GM23248 (cell line): ENCODE data around the gene MTCL1. TPM values are rescaled to one million over a fixed set of nuclear protein-coding genes. Genes with fewer than 3 reads are reported as not detected.

Experiments
- DNase-seq: peaks from one replicate; pipeline ENCODE4 v3.0.0-alpha.2; 2015
- H2AFZ ChIP-seq: fragments of 200-600 bp; sonication (generic); 2 replicates; pipeline ENCODE4 v1.6.1; 2016; ENCODE audit warnings: antibody characterized with exemption
- H3F3A ChIP-seq: fragments of 200-600 bp; sonication (generic); 2 replicates; pipeline ENCODE4 v1.6.1; 2016; ENCODE audit warnings: mild to moderate bottlenecking, antibody characterized with exemption, mixed run types; ENCODE audit not compliant: insufficient read depth
- H3K27ac ChIP-seq: fragments of 200-600 bp; sonication (generic); 2 replicates; pipeline ENCODE4 v1.5.1; 2016; ENCODE audit warnings: mild to moderate bottlenecking
- H3K27me3 ChIP-seq: fragments of 200-600 bp; sonication (generic); replicated peaks from 2 replicates; pipeline ENCODE4 v1.6.1; 2016; ENCODE audit warnings: mild to moderate bottlenecking; ENCODE audit not compliant: insufficient read depth
- H3K36me3 ChIP-seq: fragments of 200-600 bp; sonication (generic); 2 replicates; pipeline ENCODE4 v1.6.1; 2016; ENCODE audit warnings: low read depth, mild to moderate bottlenecking
- H3K4me1 ChIP-seq: fragments of 200-600 bp; sonication (generic); 2 replicates; pipeline ENCODE4 v1.6.1; 2016; ENCODE audit warnings: mild to moderate bottlenecking; ENCODE audit not compliant: insufficient read depth
- H3K4me2 ChIP-seq: fragments of 200-600 bp; sonication (generic); one replicate; pipeline ENCODE4 v1.6.1; 2016; ENCODE audit warnings: mild to moderate bottlenecking; ENCODE audit not compliant: unreplicated experiment
- H3K4me3 ChIP-seq: fragments of 200-600 bp; sonication (generic); 2 replicates; pipeline ENCODE4 v1.5.1; 2016; ENCODE audit warnings: mild to moderate bottlenecking
- H3K79me2 ChIP-seq: fragments of 200-600 bp; sonication (generic); 2 replicates; pipeline ENCODE4 v1.6.1; 2016; ENCODE audit warnings: mild to moderate bottlenecking; ENCODE audit not compliant: insufficient read depth
- H3K9ac ChIP-seq: fragments of 200-600 bp; sonication (generic); 2 replicates; pipeline ENCODE4 v1.6.1; 2016; ENCODE audit warnings: mild to moderate bottlenecking
- H3K9me2 ChIP-seq: fragments of 200-600 bp; sonication (generic); 2 replicates; pipeline ENCODE4 v1.6.1; 2016; ENCODE audit warnings: mixed run types, mild to moderate bottlenecking, moderate library complexity; ENCODE audit not compliant: insufficient read depth
- H3K9me3 ChIP-seq: fragments of 200-600 bp; sonication (generic); one replicate; pipeline ENCODE4 v1.6.1; 2017; ENCODE audit warnings: low read depth
- H4K20me1 ChIP-seq: fragments of 200-600 bp; sonication (generic); 2 replicates; pipeline ENCODE4 v1.6.0; 2016; ENCODE audit not compliant: insufficient read depth
- EZH2 ChIP-seq: fragments of 200-600 bp; sonication (generic); IDR thresholded peaks from 2 replicates; pipeline ENCODE4 v1.6.1; 2018; ENCODE audit warnings: antibody characterized with exemption, mild to moderate bottlenecking; ENCODE audit not compliant: insufficient read depth, poor library complexity, severe bottlenecking
- EZH2phosphoT487 ChIP-seq: fragments of 200-600 bp; sonication (generic); IDR thresholded peaks from 2 replicates; pipeline ENCODE4 v1.6.1; 2018; ENCODE audit warnings: antibody characterized with exemption, moderate library complexity, mild to moderate bottlenecking, low read depth; ENCODE audit not compliant: insufficient read depth
- WGBS, 2 experiments: methylation state at CpG; one replicate each; pipeline ENCODE4 v1.1.6; 2015 to 2017; ENCODE audit warnings: low lambda C conversion rate in 2 of 2, low coverage in 1 of 2; ENCODE audit errors: missing lambda C conversion rate in 2 of 2; 5-methylcytosine and 5-hydroxymethylcytosine counted together
- in situ Hi-C: fragments of 300-500 bp; cut with MboI; formaldehyde crosslinking; loops from 2 replicates; pipeline ENCODE4 v1.15.0; 2020
- polyA plus RNA-seq: library from polyadenylated mRNA; unstranded; fragments of >200 nt; fragmentation: Nextera tagmentation; extraction: Ambion mirVana; gene quantifications from 2 replicates; pipeline ENCODE4 v1.2.1, GENCODE V29; 2016
- total RNA-seq: library from RNA; depleted of rRNA; stranded (reverse); fragments of >200 nt; shearing (Covaris generic); gene quantifications from 2 replicates; pipeline ENCODE4 v1.2.3, GENCODE V29; 2014

Gene MTCL1
- total and polyA plus RNA-seq, 2 experiments from 2014 or later = 10.3 to 36.9 TPM

- H3F3A ChIP-seq = no peaks in the 10 kb centered on the region
- H3K36me3 ChIP-seq = no peaks in the 10 kb centered on the region
- H3K4me1 ChIP-seq = no peaks in the 10 kb centered on the region; the same call in 1 of the 2 replicates
- H3K9me2 ChIP-seq = no peaks in the 10 kb centered on the region
- no peaks in the 10 kb centered on the region for H3K27me3 ChIP-seq
- no peak for DNase-seq
- no peak for TF ChIP-seq EZH2phosphoT487
- no peak for TF ChIP-seq EZH2
- H3K27ac ChIP-seq = no peak overlapping the region
- H3K9ac ChIP-seq = no peak overlapping the region
- H2AFZ ChIP-seq = no peak overlapping the region
- no peak overlapping the region for H3K4me3 ChIP-seq
- WGBS, 2 experiments = 94 to 95% methylated on average over 31 of the region's 31 CpGs
- H4K20me1 ChIP-seq = no peaks in the 10 kb centered on the region
- H3K4me2 ChIP-seq = no peak overlapping the region
- H3K79me2 ChIP-seq = no peaks in the 10 kb centered on the region
- H3K9me3 ChIP-seq = no peaks in the 10 kb centered on the region
- in situ Hi-C loops = loop anchor here (10.0 kb wide), 1 partner anchor 396 kb away; no protein-coding TSS in a partner anchor
Measured at GRCh38 chr18:8658858-8659485, 46.4 kb upstream of the MTCL1 start.

- H3K9ac ChIP-seq = no peak overlapping the region
- H3K9me3 ChIP-seq = no peaks in the 10 kb centered on the region
- H3K36me3 ChIP-seq = no peaks in the 10 kb centered on the region
- 88 to 91% methylated on average over 29 to 36 of the region's 36 CpGs for WGBS, 2 experiments
- no peaks in the 10 kb centered on the region for H3K9me2 ChIP-seq
- H3K27ac ChIP-seq = no peak overlapping the region
- H2AFZ ChIP-seq = no peak overlapping the region
- no peaks in the 10 kb centered on the region for H4K20me1 ChIP-seq
- no peaks in the 10 kb centered on the region; the same call in 1 of the 2 replicates for H3K4me1 ChIP-seq
- in situ Hi-C loops = loop anchor here (10.0 kb wide), 1 partner anchor 395 kb away; no protein-coding TSS in a partner anchor
- DNase-seq = no peak
- no peak overlapping the region for H3K4me3 ChIP-seq
- TF ChIP-seq EZH2phosphoT487 (no peak), EZH2 (no peak)
- H3K79me2 ChIP-seq = no peaks in the 10 kb centered on the region
- no peaks in the 10 kb centered on the region for H3K27me3 ChIP-seq
- peaks cover under 1% of the 10 kb centered on the region; the same call in 1 of the 2 replicates for H3F3A ChIP-seq
- no peak overlapping the region for H3K4me2 ChIP-seq
Measured at GRCh38 chr18:8659609-8660242, 45.6 kb upstream of the MTCL1 start.

GRCh38 chr18:8660316-8660715 is 45.0 kb upstream of the MTCL1 start:
- TF ChIP-seq EZH2 (no peak), EZH2phosphoT487 (no peak)
- in situ Hi-C loops = no loop called here

GRCh38 chr18:8661754-8662559 is 43.4 kb upstream of the MTCL1 start:
- DNase-seq = peak; percentile 47
- no peaks in the 10 kb centered on the region for H3K27me3 ChIP-seq
- TF ChIP-seq EZH2 (no peak), EZH2phosphoT487 (no peak)
- no peak overlapping the region for H3K27ac ChIP-seq
- H3K9ac ChIP-seq = no peak overlapping the region
- no peaks in the 10 kb centered on the region for H3K9me3 ChIP-seq
- H3K36me3 ChIP-seq = no peaks in the 10 kb centered on the region
- H3K4me2 ChIP-seq = no peak overlapping the region
- peaks cover 10% of the 10 kb centered on the region; the same call in 1 of the 2 replicates for H3K4me1 ChIP-seq
- no peak overlapping the region for H3K4me3 ChIP-seq
- no peaks in the 10 kb centered on the region for H3K9me2 ChIP-seq
- no peaks in the 10 kb centered on the region for H3K79me2 ChIP-seq
- peak overlapping the region; percentile 17 for H2AFZ ChIP-seq
- H3F3A ChIP-seq = peaks cover 11% of the 10 kb centered on the region; the same call in 1 of the 2 replicates
- 66 to 67% methylated on average over 18 of the region's 18 CpGs for WGBS, 2 experiments
- in situ Hi-C loops = no loop called here
- H4K20me1 ChIP-seq = no peaks in the 10 kb centered on the region

More at GRCh38 chr18:8660316-8660715, 45.0 kb upstream of the MTCL1 start:
- Histone ChIP-seq H3K36me3 (no peaks in the 10 kb centered on the region), H3K27ac (no peak overlapping the region), H3K9me3 (no peaks in the 10 kb centered on the region), H3K4me3 (no peak overlapping the region), H3K4me2 (no peak overlapping the region), H3K9me2 (no peaks in the 10 kb centered on the region), H4K20me1 (no peaks in the 10 kb centered on the region), H3K9ac (no peak overlapping the region), H3K4me1 (peaks cover 5% of the 10 kb centered on the region; the same call in 1 of the 2 replicates), H3K27me3 (no peaks in the 10 kb centered on the region), H3F3A (peaks cover 7% of the 10 kb centered on the region; the same call in 1 of the 2 replicates), H2AFZ (no peak overlapping the region), H3K79me2 (no peaks in the 10 kb centered on the region)
- WGBS, 2 experiments = 69 to 76% methylated on average over 5 of the region's 5 CpGs
- peak; percentile 48 for DNase-seq
